Activated T-cell treated with anti-CD3 and anti-CD28 coated beads for 4 hours (primary cell): ENCODE results near the gene TSC22D4.

Experiments used
- DNase-seq: peaks from one replicate; pipeline ENCODE4 v3.0.0-alpha.2; 2020

The TSC22D4 gene

GRCh38 chr7:100492738-100493475 is 13.9 kb upstream of the TSC22D4 start:
- DNase-seq, result no peak

DNA sequence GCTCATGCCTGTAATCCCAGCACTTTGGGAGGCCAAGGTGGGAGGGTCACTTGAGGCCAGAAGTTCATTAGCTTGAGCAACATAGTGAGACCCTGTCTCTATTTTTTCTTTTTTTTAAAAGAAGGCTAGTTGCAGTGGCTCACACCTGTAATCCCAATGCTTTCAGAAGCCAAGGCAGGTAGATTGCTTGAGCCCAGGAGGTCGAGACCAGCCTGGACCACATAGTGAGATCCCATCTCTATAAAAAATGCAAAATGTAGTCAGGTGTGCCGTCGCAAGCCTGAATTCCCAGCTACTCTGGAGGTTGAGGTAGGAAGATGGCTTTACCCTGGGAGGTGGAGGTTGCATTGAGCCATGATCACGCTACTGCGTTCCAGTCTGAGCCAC is 12.2 kb upstream of the TSC22D4 start:
- DNase-seq, result no peak

- DNase-seq, result no peak
These were observed 11.6 kb upstream of the TSC22D4 start for GRCh38 chr7:100490483-100491191.

DNA sequence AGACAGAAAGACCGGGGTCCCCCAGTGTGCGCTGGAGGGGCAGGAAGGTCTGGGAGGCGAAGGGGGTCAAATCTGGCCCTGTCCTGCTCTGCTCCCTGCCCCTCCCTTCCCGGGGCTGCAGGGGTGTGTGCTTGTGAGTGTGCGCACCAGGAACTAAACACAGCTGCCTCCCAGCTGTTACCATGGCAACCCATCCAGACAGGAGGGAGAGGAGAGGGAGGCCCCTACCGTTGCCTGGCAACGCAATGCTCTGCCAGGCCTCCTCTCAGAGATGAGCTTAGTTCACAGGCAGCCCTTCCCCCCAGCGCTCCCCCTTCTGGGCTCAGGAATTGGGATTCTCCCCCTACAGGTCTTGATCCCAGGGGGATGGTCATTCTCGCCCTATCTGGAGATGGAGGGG is 10.8 kb upstream of the TSC22D4 start:
- DNase-seq, result no peak

GRCh38 chr7:100489121-100489520 is 10.1 kb upstream of the TSC22D4 start:
- DNase-seq, result no peak

DNA sequence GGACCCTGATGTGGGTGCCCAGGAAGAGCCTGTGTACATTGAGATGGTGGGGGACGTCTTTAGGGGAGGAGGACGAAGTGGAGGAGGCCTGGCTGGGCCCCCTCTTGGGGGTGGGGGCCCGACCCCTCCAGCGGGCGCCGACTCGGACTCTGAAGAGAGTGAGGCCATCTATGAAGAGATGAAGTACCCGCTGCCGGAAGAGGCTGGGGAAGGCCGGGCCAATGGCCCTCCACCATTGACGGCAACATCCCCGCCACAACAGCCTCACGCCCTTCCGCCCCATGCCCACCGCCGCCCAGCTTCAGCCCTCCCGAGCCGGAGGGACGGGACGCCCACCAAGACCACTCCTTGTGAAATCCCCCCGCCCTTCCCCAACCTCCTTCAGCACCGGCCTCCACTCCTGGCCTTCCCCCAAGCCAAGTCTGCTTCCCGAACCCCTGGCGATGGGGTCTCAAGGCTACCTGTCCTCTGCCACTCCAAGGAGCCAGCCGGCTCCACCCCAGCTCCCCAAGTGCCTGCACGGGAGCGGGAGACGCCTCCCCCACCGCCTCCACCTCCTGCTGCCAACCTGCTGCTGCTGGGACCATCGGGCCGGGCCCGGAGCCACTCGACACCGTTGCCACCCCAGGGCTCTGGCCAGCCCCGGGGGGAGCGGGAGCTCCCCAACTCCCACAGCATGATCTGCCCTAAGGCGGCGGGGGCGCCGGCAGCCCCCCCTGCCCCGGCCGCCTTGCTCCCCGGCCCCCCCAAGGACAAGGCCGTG is 9.5 kb upstream of the TSC22D4 start:
- no peak for DNase-seq

GRCh38 chr7:100486753-100487446 is 7.9 kb upstream of the TSC22D4 start:
- no peak for DNase-seq

DNA sequence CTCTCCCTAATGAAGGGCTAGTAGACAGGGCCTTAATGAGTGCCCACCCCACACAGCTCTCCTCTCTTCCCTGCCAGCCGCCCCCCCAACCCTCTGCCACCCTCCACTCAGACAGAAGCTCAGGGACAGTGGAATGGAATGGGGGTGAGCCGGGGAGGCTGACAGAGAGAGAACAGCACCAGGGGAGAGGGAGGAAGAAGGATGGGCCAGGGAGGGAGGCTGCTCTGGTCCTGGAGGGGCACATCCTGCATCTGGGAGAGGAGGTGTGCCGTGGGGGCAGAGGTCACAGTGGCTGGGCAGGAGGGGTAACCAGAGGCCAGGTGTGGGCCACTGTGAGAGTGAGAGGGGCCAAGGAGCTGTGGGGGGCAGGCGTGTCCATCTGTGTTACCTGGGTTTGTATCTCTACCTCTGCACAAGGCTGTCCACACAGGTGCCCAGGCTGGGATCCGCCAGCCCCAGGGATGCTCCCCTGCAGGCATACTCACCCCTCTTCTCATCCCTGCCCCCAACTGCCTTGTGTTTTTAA is 7.2 kb upstream of the TSC22D4 start:
- no peak for DNase-seq

DNA sequence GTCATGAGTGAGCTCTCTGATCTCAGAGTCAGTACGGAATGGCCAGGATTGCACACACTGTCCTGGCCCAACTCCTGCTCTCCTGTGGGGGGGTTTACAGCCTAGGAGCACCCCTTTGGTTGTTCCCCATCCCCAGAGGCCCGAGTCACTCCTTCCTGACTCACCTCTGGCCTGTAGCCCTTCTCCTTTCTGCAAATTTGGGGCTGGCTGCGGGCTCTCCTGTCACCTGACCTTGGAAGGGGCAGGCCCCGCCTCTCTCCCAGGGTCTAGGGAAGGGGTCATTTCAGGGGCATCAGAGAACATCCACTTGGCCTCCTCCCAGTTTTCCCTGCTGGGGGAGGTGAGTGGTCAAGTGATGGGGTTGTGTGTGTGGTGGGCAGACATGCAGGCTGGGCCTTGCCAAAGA is 6.5 kb upstream of the TSC22D4 start:
- DNase-seq, result no peak

- no peak for DNase-seq
These were observed 5.6 kb upstream of the TSC22D4 start for GRCh38 chr7:100484673-100485045.

GRCh38 chr7:100483722-100484672 is 5.0 kb upstream of the TSC22D4 start, which contains the start of gene NYAP1:
Gene NYAP1, plus strand, starts transcription at chr7:100483927. Its CDS starts 1,385 bp downstream, at chr7:100485312.
- DNase-seq, result no peak

DNA sequence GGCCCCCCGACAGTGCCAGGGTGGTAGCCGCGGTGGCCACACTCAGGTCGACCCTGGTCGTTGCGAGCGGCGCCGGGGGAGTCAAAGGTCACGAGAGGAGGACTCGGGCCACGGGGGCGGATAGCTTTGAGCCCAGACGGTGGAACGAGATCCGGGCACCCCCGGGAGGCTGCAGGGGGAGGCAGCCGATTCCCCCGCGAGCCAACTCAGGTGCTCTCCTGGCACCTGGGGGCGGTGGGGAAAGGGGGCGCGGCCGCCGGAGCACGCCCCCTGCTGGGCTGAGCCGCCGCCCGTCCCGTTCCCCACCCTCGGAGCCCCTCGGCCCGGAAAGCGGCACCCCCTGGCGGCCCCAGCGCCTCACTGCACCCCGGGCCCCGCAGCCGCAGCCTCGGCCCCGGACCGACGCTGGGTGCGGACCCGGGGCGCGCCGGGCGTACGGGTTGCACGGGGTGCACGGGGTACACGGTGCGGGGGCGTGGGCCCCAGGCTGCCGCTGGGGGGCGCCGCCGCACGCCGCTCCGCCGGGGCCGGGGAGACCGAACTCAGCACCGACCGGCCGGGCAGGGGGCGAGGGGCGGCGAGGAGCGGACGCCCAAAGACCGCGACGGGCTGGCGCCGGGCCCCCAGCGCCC is 4.2 kb upstream of the TSC22D4 start:
- peak; percentile 76 for DNase-seq

DNA sequence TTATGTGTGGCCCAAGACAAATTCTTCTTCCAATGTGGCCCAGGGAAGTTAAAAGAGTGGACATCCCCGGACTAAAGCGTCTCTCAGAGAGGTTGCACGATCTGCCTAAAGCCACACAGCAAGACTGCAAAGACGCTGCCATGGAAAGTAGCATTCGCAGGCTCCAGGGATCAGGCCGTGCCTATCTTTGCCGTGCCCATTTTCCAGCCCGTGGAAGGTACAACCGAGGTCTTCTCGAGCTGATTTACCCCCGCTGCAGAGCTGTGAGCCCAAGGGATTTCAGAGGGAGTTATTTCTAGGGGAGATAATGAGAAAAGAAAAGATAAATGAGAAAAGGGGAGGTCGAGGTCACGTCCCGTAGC is 3.7 kb upstream of the TSC22D4 start:
- no peak for DNase-seq

DNA sequence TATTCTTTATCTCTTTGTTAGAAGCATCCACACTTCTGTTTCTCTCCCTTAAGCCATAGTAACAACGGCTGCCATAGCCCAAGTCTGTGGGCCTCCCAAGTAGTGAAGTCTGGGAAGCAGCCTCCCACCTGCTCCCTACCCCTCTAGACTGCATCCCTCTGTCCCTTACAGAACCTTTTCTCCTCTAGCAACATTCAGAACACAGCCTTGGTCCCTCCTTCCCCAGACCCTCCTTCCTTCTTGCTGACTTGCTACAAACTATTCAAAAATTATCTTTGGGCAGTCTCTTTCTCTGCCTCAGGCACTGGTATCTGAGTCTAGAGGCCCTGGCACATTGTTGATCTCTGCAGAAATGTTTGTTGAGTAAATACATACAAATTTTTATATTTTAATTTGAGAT is 2.5 kb upstream of the TSC22D4 start:
- DNase-seq, result no peak

DNA sequence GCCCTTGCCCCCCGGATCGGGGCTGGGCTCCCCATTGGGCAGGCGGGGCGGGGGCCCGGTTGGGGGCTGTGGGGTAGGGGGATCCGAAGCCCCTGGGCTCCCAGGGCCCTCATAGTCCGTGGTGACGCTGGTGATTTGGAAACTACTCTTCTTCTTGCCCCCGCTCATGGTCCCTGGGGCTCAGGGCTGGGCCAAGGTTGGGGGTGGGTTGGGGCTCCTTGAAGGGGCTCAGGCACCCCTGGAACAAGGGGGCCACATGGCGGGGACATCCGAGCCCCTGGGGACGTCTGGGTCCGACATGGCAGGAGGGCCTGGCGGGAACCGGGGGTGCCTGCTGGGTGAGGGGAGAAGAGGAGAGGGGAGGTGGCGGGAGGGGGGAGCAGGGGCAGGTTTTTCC is 1.1 kb downstream of the TSC22D4 start:
- DNase-seq, result no peak

GRCh38 chr7:100476903-100477870 is 1.8 kb downstream of the TSC22D4 start:
- no peak for DNase-seq

DNA sequence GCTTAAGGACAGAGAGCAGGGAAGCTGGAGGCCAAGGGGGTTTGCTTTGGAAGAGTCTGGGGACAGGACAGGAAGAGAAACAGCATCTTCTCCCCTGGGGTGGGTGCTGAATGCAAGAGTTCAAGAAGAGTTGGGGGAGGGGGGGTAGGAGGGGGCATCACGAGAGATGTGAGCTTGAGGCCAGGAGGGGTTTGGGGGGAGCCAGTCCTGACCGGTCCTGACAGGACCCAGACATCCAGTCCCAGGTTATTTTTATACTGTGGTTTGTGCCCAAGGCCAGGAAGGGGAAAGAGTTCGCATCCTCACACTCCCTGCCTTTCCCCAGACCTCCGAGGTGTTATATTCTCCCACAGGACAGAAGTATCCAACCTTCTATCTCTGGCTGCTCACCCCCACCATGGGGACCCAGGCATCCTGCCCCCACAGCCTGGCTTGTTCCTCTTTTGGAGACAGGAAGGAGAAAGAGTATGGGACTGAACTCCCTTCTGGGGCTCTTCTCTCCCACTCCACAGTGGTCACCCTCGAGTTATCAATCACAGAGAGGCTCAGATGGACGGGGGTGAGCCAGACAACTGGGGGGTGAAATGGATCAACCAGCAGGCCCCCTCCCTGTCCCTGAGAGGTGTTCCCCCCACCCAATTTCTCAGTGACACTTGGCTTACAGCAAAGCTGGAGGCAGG is 2.8 kb downstream of the TSC22D4 start:
- no peak for DNase-seq

DNA sequence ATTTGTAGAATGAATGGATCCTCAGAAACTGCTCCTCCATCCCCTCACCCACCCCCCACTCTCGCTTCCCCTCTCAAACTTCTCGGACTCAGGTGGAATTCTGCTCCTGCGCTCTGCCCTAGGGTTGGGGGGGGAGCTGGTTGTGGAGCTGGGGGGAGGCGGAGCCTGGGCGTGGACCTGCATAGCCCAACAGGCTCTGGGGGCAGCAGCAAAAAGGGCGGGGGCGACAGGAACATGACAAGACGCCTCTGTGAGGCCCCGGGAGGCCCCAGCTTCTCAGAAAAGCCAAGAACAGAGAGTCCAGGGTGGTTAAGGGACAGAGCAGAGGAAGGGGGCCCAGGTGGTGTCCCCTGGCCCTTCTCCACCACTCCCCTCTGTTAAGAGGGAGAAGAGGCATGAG is 3.5 kb downstream of the TSC22D4 start:
- no peak for DNase-seq

DNA sequence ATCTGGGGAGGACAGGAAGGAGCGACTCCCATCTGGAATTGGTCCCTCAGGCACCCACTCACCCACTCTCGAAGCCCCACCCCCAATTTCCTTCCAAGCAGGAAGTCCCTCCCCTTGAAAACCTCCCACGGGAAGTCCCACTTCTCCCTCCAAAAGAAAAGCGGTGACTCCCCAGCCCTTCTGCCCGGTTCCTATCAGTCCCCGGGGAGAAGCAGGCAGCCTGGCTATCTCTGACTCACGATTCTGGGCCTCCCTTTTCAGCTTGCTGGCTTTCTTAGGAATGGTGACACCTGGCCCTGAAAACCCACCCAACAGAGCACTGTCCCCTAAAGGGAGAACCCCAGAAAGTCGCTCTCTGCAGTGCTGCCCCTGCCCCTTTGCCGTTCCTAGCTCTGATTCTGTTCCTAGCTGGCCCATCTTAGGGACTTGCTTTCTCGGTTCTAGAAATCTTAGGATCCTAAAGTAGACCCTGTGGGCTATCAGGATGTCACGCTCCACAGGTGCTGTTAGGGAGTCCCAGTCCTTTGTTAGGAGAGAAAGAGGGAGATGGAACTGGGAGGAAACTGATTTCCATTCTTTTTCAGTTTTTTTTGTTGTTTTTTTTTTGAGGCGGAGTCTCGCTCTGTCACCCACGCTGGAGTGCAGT is 6.0 kb downstream of the TSC22D4 start:
- DNase-seq, result no peak
